ENCODE data around the gene LRRFIP1. TPM values are rescaled to one million over a fixed set of nuclear protein-coding genes. Genes with fewer than 3 reads are reported as not detected.
A peak's percentile ranks its signal among the peaks of the same experiment; 100 is the strongest.

The LRRFIP1 gene
- polyA plus RNA-seq, 1 experiment = 50.4 TPM

GRCh38 chr2:237598468-237599208, 28.7 kb upstream of the LRRFIP1 start:
- ChIA-PET CTCF (interaction anchor here (1.2 to 8.9 kb wide), 2 partner anchors 9 to 146 kb away, joined by 4 to 72 read pairs; no protein-coding TSS in a partner anchor), POLR2A (no interaction called here)
- Histone ChIP-seq H3K4me3 (ENCODE audit: low read depth, low read length) (no peak overlapping the region), H3K27me3 (ENCODE audit: control insufficient read depth, insufficient read depth, low read length) (no peaks in the 10 kb centered on the region), H3K36me3 (ENCODE audit: control insufficient read depth, insufficient read depth, low read length) (no peaks in the 10 kb centered on the region)
- no peak for DNase-seq (ENCODE audit: low read depth)
- no peak for TF ChIP-seq CTCF (IDR thresholded peaks at IDR 0.05; ENCODE audit: insufficient read depth, low read depth, low read length)

GRCh38 chr2:237599465-237600110, 27.8 kb upstream of the LRRFIP1 start:
- TF ChIP-seq CTCF (IDR thresholded peaks at IDR 0.05; ENCODE audit: insufficient read depth, low read depth, low read length) = no peak
- POLR2A ChIA-PET = no interaction called here
- CTCF ChIA-PET = interaction anchor here (1.1 to 8.9 kb wide), 4 partner anchors 10 to 175 kb away, joined by 3 to 72 read pairs (median 5); no protein-coding TSS in a partner anchor
- Histone ChIP-seq H3K4me3 (ENCODE audit: low read depth, low read length) (no peak overlapping the region), H3K27me3 (ENCODE audit: control insufficient read depth, insufficient read depth, low read length) (no peaks in the 10 kb centered on the region), H3K36me3 (ENCODE audit: control insufficient read depth, insufficient read depth, low read length) (no peaks in the 10 kb centered on the region)
- no peak for DNase-seq (ENCODE audit: low read depth)

- H3K36me3 ChIP-seq (ENCODE audit: control insufficient read depth, insufficient read depth, low read length) = no peaks in the 10 kb centered on the region
- TF ChIP-seq CTCF (IDR thresholded peaks at IDR 0.05; ENCODE audit: insufficient read depth, low read depth, low read length) = peak; percentile 53
- no peaks in the 10 kb centered on the region for H3K27me3 ChIP-seq (ENCODE audit: control insufficient read depth, insufficient read depth, low read length)
- DNase-seq (ENCODE audit: low read depth) = peak; percentile 37
- CTCF ChIA-PET = interaction anchor here (0.6 to 8.9 kb wide), 9 partner anchors 10 to 174 kb away, joined by 3 to 72 read pairs (median 3); partner anchors contain the start of gene RAB17
- H3K4me3 ChIP-seq (ENCODE audit: low read depth, low read length) = no peak overlapping the region
- POLR2A ChIA-PET = no interaction called here
Observed at GRCh38 chr2:237600205-237600846, 27.1 kb upstream of the LRRFIP1 start.

GRCh38 chr2:237601453-237602116, 25.8 kb upstream of the LRRFIP1 start:
- ChIA-PET POLR2A (no interaction called here), CTCF (interaction anchor here (1.0 to 8.9 kb wide), 9 partner anchors 12 to 173 kb away, joined by 3 to 72 read pairs (median 4); no protein-coding TSS in a partner anchor)
- no peak for DNase-seq (ENCODE audit: low read depth)
- Histone ChIP-seq H3K27me3 (ENCODE audit: control insufficient read depth, insufficient read depth, low read length) (no peaks in the 10 kb centered on the region), H3K4me3 (ENCODE audit: low read depth, low read length) (no peak overlapping the region), H3K36me3 (ENCODE audit: control insufficient read depth, insufficient read depth, low read length) (no peaks in the 10 kb centered on the region)
- TF ChIP-seq CTCF (IDR thresholded peaks at IDR 0.05; ENCODE audit: insufficient read depth, low read depth, low read length) = no peak
